ENCODE data around the gene RCAN3. TPM values are rescaled to one million over a fixed set of nuclear protein-coding genes. Genes with fewer than 3 reads are reported as not detected.

The RCAN3 gene
- total RNA-seq, 1 donor, result 122 TPM

GRCh38 chr1:24560361-24560760, 57.7 kb downstream of the RCAN3 start:
- peaks cover 6% of the 10 kb centered on the region for H3K4me1 ChIP-seq (ENCODE audit: insufficient read depth, low read length)
- peaks cover 9% of the 10 kb centered on the region for H3K27me3 ChIP-seq (ENCODE audit: insufficient read depth, low read length)
- H3K9me3 ChIP-seq (ENCODE audit: low read depth, low read length), result no peaks in the 10 kb centered on the region

GRCh38 chr1:24562625-24563024, 60.0 kb downstream of the RCAN3 start:
- H3K9me3 ChIP-seq (ENCODE audit: low read depth, low read length), result no peaks in the 10 kb centered on the region
- no peaks in the 10 kb centered on the region for H3K27me3 ChIP-seq (ENCODE audit: insufficient read depth, low read length)
- H3K4me1 ChIP-seq (ENCODE audit: insufficient read depth, low read length), result no peaks in the 10 kb centered on the region
- no peak overlapping the region for H3K4me3 ChIP-seq (ENCODE audit: low read length)

More at GRCh38 chr1:24560361-24560760, 57.7 kb downstream of the RCAN3 start:
- no peak overlapping the region for H3K4me3 ChIP-seq (ENCODE audit: low read length)

GRCh38 chr1:24564695-24565094, 62.1 kb downstream of the RCAN3 start:
- Histone ChIP-seq H3K4me1 (ENCODE audit: insufficient read depth, low read length) (no peaks in the 10 kb centered on the region), H3K4me3 (ENCODE audit: low read length) (no peak overlapping the region), H3K27me3 (ENCODE audit: insufficient read depth, low read length) (no peaks in the 10 kb centered on the region), H3K9me3 (ENCODE audit: low read depth, low read length) (no peaks in the 10 kb centered on the region)

GRCh38 chr1:24566236-24566867, 63.7 kb downstream of the RCAN3 start:
- H3K4me3 ChIP-seq (ENCODE audit: low read length), result no peak overlapping the region
- H3K27me3 ChIP-seq (ENCODE audit: insufficient read depth, low read length), result no peaks in the 10 kb centered on the region
- no peaks in the 10 kb centered on the region for H3K4me1 ChIP-seq (ENCODE audit: insufficient read depth, low read length)
- no peaks in the 10 kb centered on the region for H3K9me3 ChIP-seq (ENCODE audit: low read depth, low read length)

- Histone ChIP-seq H3K4me1 (ENCODE audit: insufficient read depth, low read length) (peaks cover 5% of the 10 kb centered on the region), H3K27me3 (ENCODE audit: insufficient read depth, low read length) (no peaks in the 10 kb centered on the region), H3K9me3 (ENCODE audit: low read depth, low read length) (no peaks in the 10 kb centered on the region), H3K4me3 (ENCODE audit: low read length) (no peak overlapping the region)
Measured at GRCh38 chr1:24567792-24568388, 65.3 kb downstream of the RCAN3 start.

GRCh38 chr1:24568475-24568874, 65.8 kb downstream of the RCAN3 start:
- H3K9me3 ChIP-seq (ENCODE audit: low read depth, low read length), result no peaks in the 10 kb centered on the region
- H3K4me3 ChIP-seq (ENCODE audit: low read length), result no peak overlapping the region
- no peaks in the 10 kb centered on the region for H3K27me3 ChIP-seq (ENCODE audit: insufficient read depth, low read length)
- H3K4me1 ChIP-seq (ENCODE audit: insufficient read depth, low read length), result peaks cover 5% of the 10 kb centered on the region

GRCh38 chr1:24570265-24571125, 67.9 kb downstream of the RCAN3 start:
- Histone ChIP-seq H3K27me3 (ENCODE audit: insufficient read depth, low read length) (no peaks in the 10 kb centered on the region), H3K4me1 (ENCODE audit: insufficient read depth, low read length) (peaks cover 5% of the 10 kb centered on the region), H3K4me3 (ENCODE audit: low read length) (no peak overlapping the region), H3K9me3 (ENCODE audit: low read depth, low read length) (no peaks in the 10 kb centered on the region)

- no peaks in the 10 kb centered on the region for H3K9me3 ChIP-seq (ENCODE audit: low read depth, low read length)
- H3K4me3 ChIP-seq (ENCODE audit: low read length), result no peak overlapping the region
- peaks cover 5% of the 10 kb centered on the region for H3K4me1 ChIP-seq (ENCODE audit: insufficient read depth, low read length)
- no peaks in the 10 kb centered on the region for H3K27me3 ChIP-seq (ENCODE audit: insufficient read depth, low read length)
Measured at GRCh38 chr1:24572301-24572700, 69.7 kb downstream of the RCAN3 start.

GRCh38 chr1:24575905-24576587, 73.4 kb downstream of the RCAN3 start:
- H3K27me3 ChIP-seq (ENCODE audit: insufficient read depth, low read length), result no peaks in the 10 kb centered on the region
- no peaks in the 10 kb centered on the region for H3K9me3 ChIP-seq (ENCODE audit: low read depth, low read length)
- H3K4me3 ChIP-seq (ENCODE audit: low read length), result no peak overlapping the region
- peaks cover 5% of the 10 kb centered on the region for H3K4me1 ChIP-seq (ENCODE audit: insufficient read depth, low read length)

GRCh38 chr1:24578846-24579245, 76.2 kb downstream of the RCAN3 start:
- Histone ChIP-seq H3K9me3 (ENCODE audit: low read depth, low read length) (no peaks in the 10 kb centered on the region), H3K4me1 (ENCODE audit: insufficient read depth, low read length) (no peaks in the 10 kb centered on the region), H3K27me3 (ENCODE audit: insufficient read depth, low read length) (no peaks in the 10 kb centered on the region), H3K4me3 (ENCODE audit: low read length) (no peak overlapping the region)

- H3K9me3 ChIP-seq (ENCODE audit: low read depth, low read length), result no peaks in the 10 kb centered on the region
- no peak overlapping the region for H3K4me3 ChIP-seq (ENCODE audit: low read length)
- H3K27me3 ChIP-seq (ENCODE audit: insufficient read depth, low read length), result no peaks in the 10 kb centered on the region
- no peaks in the 10 kb centered on the region for H3K4me1 ChIP-seq (ENCODE audit: insufficient read depth, low read length)
Measured at GRCh38 chr1:24580756-24581155, 78.1 kb downstream of the RCAN3 start.

- H3K4me3 ChIP-seq (ENCODE audit: low read length), result no peak overlapping the region
- H3K4me1 ChIP-seq (ENCODE audit: insufficient read depth, low read length), result no peaks in the 10 kb centered on the region
- no peaks in the 10 kb centered on the region for H3K9me3 ChIP-seq (ENCODE audit: low read depth, low read length)
- no peaks in the 10 kb centered on the region for H3K27me3 ChIP-seq (ENCODE audit: insufficient read depth, low read length)
Measured at GRCh38 chr1:24584171-24584647, 81.6 kb downstream of the RCAN3 start.

- H3K9me3 ChIP-seq (ENCODE audit: low read depth, low read length), result no peaks in the 10 kb centered on the region
- no peak overlapping the region for H3K4me3 ChIP-seq (ENCODE audit: low read length)
- no peaks in the 10 kb centered on the region for H3K27me3 ChIP-seq (ENCODE audit: insufficient read depth, low read length)
- no peaks in the 10 kb centered on the region for H3K4me1 ChIP-seq (ENCODE audit: insufficient read depth, low read length)
Measured at GRCh38 chr1:24586119-24586518, 83.5 kb downstream of the RCAN3 start.

GRCh38 chr1:24586970-24587820, 84.6 kb downstream of the RCAN3 start:
- no peak overlapping the region for H3K4me3 ChIP-seq (ENCODE audit: low read length)
- H3K9me3 ChIP-seq (ENCODE audit: low read depth, low read length), result no peaks in the 10 kb centered on the region
- H3K4me1 ChIP-seq (ENCODE audit: insufficient read depth, low read length), result no peaks in the 10 kb centered on the region
- H3K27me3 ChIP-seq (ENCODE audit: insufficient read depth, low read length), result no peaks in the 10 kb centered on the region

Measured in mononuclear cell (primary cell).